ENCODE data around the gene MPZL3. TPM values are rescaled to one million over a fixed set of nuclear protein-coding genes. Genes with fewer than 3 reads are reported as not detected.

Gene MPZL3
- polyA plus RNA-seq, 1 donor (not counting 4 experiments of a cell fraction or from before 2014, with no cell fraction given): 7.9 TPM

GRCh38 chr11:118199135-118199534 lies 53.0 kb downstream of the MPZL3 start:
- H3K4me2 ChIP-seq (ENCODE audit: control insufficient read depth, extremely low read depth, insufficient read depth, low read depth, low read length): no peak overlapping the region
- peaks cover 19% of the 10 kb centered on the region for H3K4me1 ChIP-seq (ENCODE audit: control insufficient read depth, extremely low read depth, insufficient read depth, low read length)
- no peaks in the 10 kb centered on the region for H4K20me1 ChIP-seq (ENCODE audit: control insufficient read depth, extremely low read depth, insufficient read depth, low read length)
- H3K4me3 ChIP-seq (ENCODE audit: control insufficient read depth in 2 of 3, extremely low read depth in 1 of 3, insufficient read depth in 2 of 3, low read depth in 1 of 3, low read length in 3 of 3): no peak overlapping the region
- no peaks in the 10 kb centered on the region for H3K79me2 ChIP-seq (ENCODE audit: control insufficient read depth, insufficient read depth, low read length)
- H3K27ac ChIP-seq (ENCODE audit: control insufficient read depth, insufficient read depth, low read length): no peak overlapping the region
- TF ChIP-seq, protein P1, sequence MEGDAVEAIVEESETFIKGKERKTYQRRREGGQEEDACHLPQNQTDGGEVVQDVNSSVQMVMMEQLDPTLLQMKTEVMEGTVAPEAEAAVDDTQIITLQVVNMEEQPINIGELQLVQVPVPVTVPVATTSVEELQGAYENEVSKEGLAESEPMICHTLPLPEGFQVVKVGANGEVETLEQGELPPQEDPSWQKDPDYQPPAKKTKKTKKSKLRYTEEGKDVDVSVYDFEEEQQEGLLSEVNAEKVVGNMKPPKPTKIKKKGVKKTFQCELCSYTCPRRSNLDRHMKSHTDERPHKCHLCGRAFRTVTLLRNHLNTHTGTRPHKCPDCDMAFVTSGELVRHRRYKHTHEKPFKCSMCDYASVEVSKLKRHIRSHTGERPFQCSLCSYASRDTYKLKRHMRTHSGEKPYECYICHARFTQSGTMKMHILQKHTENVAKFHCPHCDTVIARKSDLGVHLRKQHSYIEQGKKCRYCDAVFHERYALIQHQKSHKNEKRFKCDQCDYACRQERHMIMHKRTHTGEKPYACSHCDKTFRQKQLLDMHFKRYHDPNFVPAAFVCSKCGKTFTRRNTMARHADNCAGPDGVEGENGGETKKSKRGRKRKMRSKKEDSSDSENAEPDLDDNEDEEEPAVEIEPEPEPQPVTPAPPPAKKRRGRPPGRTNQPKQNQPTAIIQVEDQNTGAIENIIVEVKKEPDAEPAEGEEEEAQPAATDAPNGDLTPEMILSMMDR (optimal IDR thresholded peaks at IDR 0.05 in 1 of 3, IDR thresholded peaks at IDR 0.05 in 1 of 3, conservative IDR thresholded peaks at IDR 0.05 in 1 of 3; ENCODE audit: extremely low read depth in 1 of 3, insufficient read depth in 2 of 3, low read length in 3 of 3): no peak
- no peak for TF ChIP-seq EZH2 (IDR thresholded peaks at IDR 0.05; ENCODE audit: low read length)
- H3K27me3 ChIP-seq (ENCODE audit: control insufficient read depth, extremely low read depth, insufficient read depth, low read length): no peaks in the 10 kb centered on the region
- no peaks in the 10 kb centered on the region for H3K36me3 ChIP-seq (ENCODE audit: control insufficient read depth in 2 of 2, extremely low read depth in 1 of 2, insufficient read depth in 2 of 2, low read length in 2 of 2)
- DNase-seq (ENCODE audit: low read depth, low spot score): no peak
- no peak for FAIRE-seq
- H3K9me1 ChIP-seq (ENCODE audit: control insufficient read depth, extremely low read depth, insufficient read depth, low read length): no peaks in the 10 kb centered on the region
- no peak overlapping the region for H2AFZ ChIP-seq (ENCODE audit: control insufficient read depth, low read length)
- H3K9me3 ChIP-seq (ENCODE audit: control insufficient read depth, low read depth, low read length): no peaks in the 10 kb centered on the region
- no peak overlapping the region for H3K9ac ChIP-seq (ENCODE audit: control insufficient read depth, extremely low read depth, insufficient read depth, low read length)
- dilution Hi-C loops (cut with MboI; ENCODE audit: extremely low pct_ligation_motif_present, low sequenced_read_pairs): no loop called here

- H3K27ac ChIP-seq (ENCODE audit: control insufficient read depth, insufficient read depth, low read length): no peak overlapping the region
- FAIRE-seq: no peak
These were observed 53.8 kb downstream of the MPZL3 start for GRCh38 chr11:118198370-118198769.

More at GRCh38 chr11:118198370-118198769, 53.8 kb downstream of the MPZL3 start:
- no peaks in the 10 kb centered on the region for H3K27me3 ChIP-seq (ENCODE audit: control insufficient read depth, extremely low read depth, insufficient read depth, low read length)
- H3K9me3 ChIP-seq (ENCODE audit: control insufficient read depth, low read depth, low read length): no peaks in the 10 kb centered on the region
- no peak for TF ChIP-seq EZH2 (IDR thresholded peaks at IDR 0.05; ENCODE audit: low read length)
- TF ChIP-seq, protein P1 (optimal IDR thresholded peaks at IDR 0.05 in 1 of 3, IDR thresholded peaks at IDR 0.05 in 1 of 3, conservative IDR thresholded peaks at IDR 0.05 in 1 of 3; ENCODE audit: extremely low read depth in 1 of 3, insufficient read depth in 2 of 3, low read length in 3 of 3): peak; percentile 84 to 98 (median 95)
- no peaks in the 10 kb centered on the region for H3K9me1 ChIP-seq (ENCODE audit: control insufficient read depth, extremely low read depth, insufficient read depth, low read length)
- peak overlapping the region; percentile 68 for H3K4me2 ChIP-seq (ENCODE audit: control insufficient read depth, extremely low read depth, insufficient read depth, low read depth, low read length)
- DNase-seq (ENCODE audit: low read depth, low spot score): no peak
- peaks cover 21% of the 10 kb centered on the region for H3K4me1 ChIP-seq (ENCODE audit: control insufficient read depth, extremely low read depth, insufficient read depth, low read length)
- no peaks in the 10 kb centered on the region for H3K36me3 ChIP-seq (ENCODE audit: control insufficient read depth in 2 of 2, extremely low read depth in 1 of 2, insufficient read depth in 2 of 2, low read length in 2 of 2)
- peak overlapping the region; percentile 34 for H2AFZ ChIP-seq (ENCODE audit: control insufficient read depth, low read length)
- no peaks in the 10 kb centered on the region for H3K79me2 ChIP-seq (ENCODE audit: control insufficient read depth, insufficient read depth, low read length)
- H4K20me1 ChIP-seq (ENCODE audit: control insufficient read depth, extremely low read depth, insufficient read depth, low read length): no peaks in the 10 kb centered on the region
- H3K4me3 ChIP-seq (ENCODE audit: control insufficient read depth in 2 of 3, extremely low read depth in 1 of 3, insufficient read depth in 2 of 3, low read depth in 1 of 3, low read length in 3 of 3): no peak overlapping the region
- dilution Hi-C loops (cut with MboI; ENCODE audit: extremely low pct_ligation_motif_present, low sequenced_read_pairs): no loop called here
- no peak overlapping the region for H3K9ac ChIP-seq (ENCODE audit: control insufficient read depth, extremely low read depth, insufficient read depth, low read length)

Measured in keratinocyte (primary cell).